ENCODE results near the gene WIPI1. TPM values are rescaled to one million over a fixed set of nuclear protein-coding genes. Genes with fewer than 3 reads are reported as not detected.

WIPI1 gene
- total and polyA plus RNA-seq, 12 donors, result 46.6 to 201 (median 116) TPM

DNA sequence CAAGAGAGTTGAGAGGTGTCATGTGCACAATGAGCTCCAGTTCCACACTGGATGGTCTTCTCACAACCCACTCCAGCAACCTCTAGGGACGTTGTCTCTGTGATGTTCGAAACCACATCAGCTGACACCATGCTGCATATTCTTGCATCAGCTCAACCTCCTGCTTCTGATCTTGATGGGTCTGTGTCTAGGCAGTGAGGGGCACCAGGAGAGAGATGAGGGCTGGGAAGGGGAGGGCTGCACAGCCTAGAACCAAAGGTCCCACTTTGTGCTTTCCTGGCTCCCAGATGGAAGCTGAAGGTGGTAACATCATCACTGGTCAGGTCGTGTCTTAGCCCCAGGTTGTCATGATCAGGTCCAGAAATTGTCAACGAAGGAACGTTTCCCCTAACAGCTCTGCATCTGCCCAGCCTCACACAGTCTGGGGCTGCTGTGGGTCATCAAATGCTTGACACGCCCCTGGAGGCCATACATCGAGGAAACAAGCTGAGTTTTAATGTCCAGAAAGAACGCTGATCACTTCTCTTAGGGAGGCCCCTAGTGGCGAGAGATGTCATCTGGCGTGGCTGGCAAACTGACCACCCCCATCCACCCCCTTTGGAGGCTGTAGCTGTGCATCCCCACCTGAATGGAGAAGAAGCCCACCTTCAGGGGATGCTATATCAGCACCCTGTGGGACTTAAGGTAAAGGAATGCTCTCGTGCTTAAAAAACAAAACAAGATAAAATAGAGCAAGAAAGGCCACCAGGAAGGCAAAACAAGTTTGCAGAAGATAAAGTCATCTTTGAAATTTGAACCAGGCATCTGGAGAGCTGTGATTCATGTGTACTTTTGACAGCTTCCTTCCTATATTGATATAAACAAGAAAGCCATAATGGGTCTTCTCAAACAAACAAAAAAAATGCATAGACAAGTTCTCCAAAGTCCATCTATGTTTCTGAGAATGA, 58.3 kb downstream of the WIPI1 start:
- peaks cover 0 to 35% (median 18%) of the 10 kb centered on the region in 9 donors for H3K4me1 ChIP-seq
- H3K27me3 ChIP-seq, result no peaks in the 10 kb centered on the region
- peak; percentile 52 to 86 (median 69) for ATAC-seq
- H3K27ac ChIP-seq, result peak overlapping the region in 6 of 10 donors; percentile 3 to 50 (median 41)
- intact Hi-C loops (cut with DNase I), result loop anchor here in 8 of 10 donors (2.0 to 10.0 kb wide), 5 partner anchors 47 to 137 kb away; partner anchors contain the start of genes ARSG (in 1 of the 8) and SLC16A6 (in 1 of the 8)
- 17 to 22% methylated on average over 11 of the region's 11 CpGs for WGBS, 2 donors
- DNase-seq, result peak; percentile 50 to 59
- peak; percentile 52 to 87 (median 75) for TF ChIP-seq CTCF (IDR thresholded peaks at IDR 0.05)
- no peak overlapping the region for H3K4me3 ChIP-seq
- H3K9me3 ChIP-seq, result peaks cover 0 to 11% (median 4%) of the 10 kb centered on the region in 11 donors
- H3K36me3 ChIP-seq, result no peaks in the 10 kb centered on the region

DNA sequence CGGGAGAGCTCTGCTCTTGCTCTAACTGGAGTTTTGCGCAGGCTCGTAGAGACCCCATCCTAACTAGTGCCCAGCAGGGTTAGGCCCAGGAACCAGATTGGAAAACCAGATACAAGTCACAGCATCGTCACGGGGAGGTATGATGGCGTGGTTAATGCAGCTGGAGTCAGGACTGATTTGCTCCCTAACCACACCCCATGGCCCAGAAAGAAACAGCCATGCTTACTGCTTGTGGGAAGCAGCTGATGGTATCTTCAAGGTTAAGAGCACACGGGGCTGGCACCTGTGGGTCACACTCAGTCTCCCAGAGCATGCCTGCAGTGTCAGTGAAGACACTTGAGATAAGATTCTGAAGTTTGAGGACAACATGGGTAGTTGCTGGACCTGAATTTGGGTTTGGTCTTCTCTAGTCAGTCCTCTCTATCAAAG, 60.2 kb downstream of the WIPI1 start:
- Histone ChIP-seq H3K36me3 (no peaks in the 10 kb centered on the region), H3K27ac (peak overlapping the region in 7 of 10 donors; percentile 35 to 80 (median 59)), H3K4me3 (no peak overlapping the region), H3K9me3 (peaks cover 0 to 11% (median 4%) of the 10 kb centered on the region in 11 donors), H3K4me1 (peaks cover 0 to 35% (median 18%) of the 10 kb centered on the region in 9 donors), H3K27me3 (no peaks in the 10 kb centered on the region)
- no peak for DNase-seq
- TF ChIP-seq CTCF (IDR thresholded peaks at IDR 0.05), result no peak
- no peak for ATAC-seq
- intact Hi-C loops (cut with DNase I), result loop anchor here in 5 of 10 donors (5.0 to 10.0 kb wide), 4 partner anchors 45 to 135 kb away; partner anchors contain the start of genes ARSG (in 1 of the 5) and SLC16A6 (in 1 of the 5)
- WGBS, 2 donors, result 54 to 55% methylated on average over 7 of the region's 7 CpGs

DNA sequence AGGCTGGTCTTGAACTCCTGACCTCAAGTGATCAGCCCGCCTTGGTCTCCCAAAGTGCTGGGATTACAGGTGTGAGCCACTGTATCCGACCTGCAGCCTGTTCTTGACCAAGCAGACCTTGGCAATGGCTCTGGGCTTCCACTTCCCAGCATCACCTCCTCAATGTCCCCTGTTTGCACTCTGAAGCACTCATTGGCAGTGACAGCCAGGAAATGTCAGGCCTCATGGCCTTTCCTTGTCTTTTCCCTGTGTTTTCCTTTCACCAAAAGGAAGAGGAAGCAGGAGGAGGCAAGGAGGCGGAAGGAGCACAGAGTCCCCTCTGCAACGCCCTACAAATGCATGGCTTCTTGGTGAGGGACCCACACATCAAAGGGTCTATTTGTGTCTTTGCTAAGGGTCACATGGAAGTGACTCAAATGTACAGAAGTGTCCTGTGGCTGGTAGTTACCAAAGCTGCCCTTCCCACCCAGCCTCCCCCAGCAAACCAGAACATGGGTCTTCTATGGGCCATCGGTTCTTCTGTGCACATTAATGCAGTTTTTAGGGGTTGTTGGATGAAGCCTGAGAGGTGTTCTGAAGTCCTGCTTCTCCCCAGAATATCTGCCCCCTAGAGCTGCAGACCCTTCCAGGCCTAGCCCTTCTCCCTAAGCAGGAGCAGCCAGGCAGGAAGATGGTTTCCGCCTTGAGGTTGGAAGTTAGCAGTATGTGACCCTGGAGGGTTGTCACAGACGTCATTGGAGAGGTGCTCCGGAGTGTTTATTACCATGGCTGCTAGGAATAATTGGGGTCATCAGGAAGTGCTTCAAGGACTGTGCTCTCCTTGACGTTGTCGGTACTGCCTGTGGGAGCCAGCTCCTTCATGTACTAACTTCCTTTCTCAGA, 60.8 kb downstream of the WIPI1 start:
- ATAC-seq (peak in 7 of 8 donors; percentile 32 to 87 (median 75)), DNase-seq (no peak)
- H3K36me3 ChIP-seq, result no peaks in the 10 kb centered on the region
- WGBS, 2 donors, result 68 to 72% methylated on average over 10 of the region's 10 CpGs
- H3K27me3 ChIP-seq, result no peaks in the 10 kb centered on the region
- peak overlapping the region in 8 of 10 donors; percentile 35 to 80 (median 62) for H3K27ac ChIP-seq
- intact Hi-C loops (cut with DNase I), result loop anchor here in 5 of 10 donors (5.0 to 10.0 kb wide), 4 partner anchors 44 to 134 kb away; partner anchors contain the start of genes ARSG (in 1 of the 5) and SLC16A6 (in 1 of the 5)
- peaks cover 0 to 11% (median 4%) of the 10 kb centered on the region in 11 donors for H3K9me3 ChIP-seq
- H3K4me3 ChIP-seq, result no peak overlapping the region
- H3K4me1 ChIP-seq, result peaks cover 0 to 35% (median 18%) of the 10 kb centered on the region in 9 donors
- no peak for TF ChIP-seq CTCF (IDR thresholded peaks at IDR 0.05)

Measured in heart right ventricle (tissue), 16 donors.